HG02938 (cell line): ENCODE results near the gene ARMC12.
"Not testable (repeated sequence)": the region's sequence is repeated elsewhere in the genome, so short reads cannot be mapped to it uniquely, and the experiment has no call there.

Experiments used
- ATAC-seq: cut with Tn5 transposase; IDR thresholded peaks from one replicate; pipeline ENCODE4 v1.9.1; 2021; ENCODE audit warnings: mild to moderate bottlenecking, moderate library complexity; ENCODE audit not compliant: unreplicated experiment

ARMC12 gene

GRCh38 chr6:35734319-35734718 is 2.5 kb upstream of the ARMC12 start:
- not testable (repeated sequence) for ATAC-seq

- no peak for ATAC-seq
Observed at GRCh38 chr6:35735452-35735851, 1.4 kb upstream of the ARMC12 start.

- ATAC-seq: no peak
Observed at GRCh38 chr6:35736253-35736894, 458 bp upstream of the ARMC12 start.

GRCh38 chr6:35737413-35738211 is 780 bp downstream of the ARMC12 start:
- no peak for ATAC-seq

- no peak for ATAC-seq
Observed at GRCh38 chr6:35739645-35740524, 3.1 kb downstream of the ARMC12 start.

GRCh38 chr6:35742842-35743241 is 6.0 kb downstream of the ARMC12 start:
- ATAC-seq: no peak

GRCh38 chr6:35745509-35745908 is 8.7 kb downstream of the ARMC12 start:
- no peak for ATAC-seq

- no peak for ATAC-seq
Observed at GRCh38 chr6:35746516-35746915, 9.7 kb downstream of the ARMC12 start.

GRCh38 chr6:35747877-35748276 is 11.0 kb downstream of the ARMC12 start:
- no peak for ATAC-seq

- no peak for ATAC-seq
Observed at GRCh38 chr6:35750557-35750956, 13.7 kb downstream of the ARMC12 start.

GRCh38 chr6:35751594-35751993 is 14.8 kb downstream of the ARMC12 start:
- ATAC-seq: no peak

GRCh38 chr6:35752330-35752729 is 15.5 kb downstream of the ARMC12 start:
- ATAC-seq: no peak

- no peak for ATAC-seq
Observed at GRCh38 chr6:35754452-35755277, 17.8 kb downstream of the ARMC12 start.

- ATAC-seq: no peak
Observed at GRCh38 chr6:35755278-35755924, 18.6 kb downstream of the ARMC12 start.

- ATAC-seq: no peak
Observed at GRCh38 chr6:35757456-35758123, 20.8 kb downstream of the ARMC12 start.

- no peak for ATAC-seq
Observed at GRCh38 chr6:35759426-35759825, 22.6 kb downstream of the ARMC12 start.

- ATAC-seq: no peak
Observed at GRCh38 chr6:35765739-35766138, 28.9 kb downstream of the ARMC12 start.

- no peak for ATAC-seq
Observed at GRCh38 chr6:35769211-35769610, 32.4 kb downstream of the ARMC12 start.

GRCh38 chr6:35771343-35771627 is 34.5 kb downstream of the ARMC12 start:
- no peak for ATAC-seq
